ENCODE results near the gene ITPR1.

ITPR1 gene

DNA sequence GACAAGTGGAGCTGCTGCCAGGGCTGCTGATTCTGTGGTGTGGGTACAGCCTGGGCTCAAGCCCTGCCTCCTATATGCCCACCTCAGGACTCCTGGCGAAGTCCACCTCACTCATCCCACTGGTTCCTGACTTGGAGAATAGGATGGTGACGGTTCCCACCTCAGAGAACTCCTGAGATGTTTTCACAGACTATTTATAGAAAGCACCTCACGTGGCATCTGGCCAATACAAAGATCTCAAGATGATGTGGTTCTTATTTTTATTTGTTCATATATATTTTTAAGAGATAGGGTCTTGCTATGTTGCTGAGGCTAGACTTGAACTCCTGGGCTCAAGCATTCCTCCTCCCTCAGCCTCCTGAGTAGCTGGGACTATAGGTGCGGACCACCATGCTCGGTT, 249.2 kb downstream of the ITPR1 start:
- no peak for DNase-seq (ENCODE audit: low read depth in 2 of 2)

DNA sequence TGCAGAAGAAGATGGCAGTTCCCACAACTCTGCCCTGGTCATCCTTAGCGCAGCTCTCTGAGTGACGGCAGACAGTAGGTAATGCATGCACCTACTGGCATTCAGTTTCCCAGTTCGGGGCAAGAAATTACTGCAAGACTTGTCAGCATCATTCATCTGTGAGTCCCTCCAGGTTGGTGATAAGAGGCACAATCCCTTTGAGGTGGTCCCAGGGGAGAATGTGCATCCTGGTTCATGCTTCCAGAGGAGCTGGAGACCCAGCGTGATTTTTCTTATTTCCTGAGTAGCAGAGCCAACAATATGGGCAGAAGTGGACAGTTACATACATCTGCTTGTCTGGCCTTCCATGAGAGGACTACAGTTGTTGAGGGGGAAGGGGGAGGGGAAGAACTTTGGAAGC, 250.2 kb downstream of the ITPR1 start:
- no peak for DNase-seq (ENCODE audit: low read depth in 2 of 2)

DNA sequence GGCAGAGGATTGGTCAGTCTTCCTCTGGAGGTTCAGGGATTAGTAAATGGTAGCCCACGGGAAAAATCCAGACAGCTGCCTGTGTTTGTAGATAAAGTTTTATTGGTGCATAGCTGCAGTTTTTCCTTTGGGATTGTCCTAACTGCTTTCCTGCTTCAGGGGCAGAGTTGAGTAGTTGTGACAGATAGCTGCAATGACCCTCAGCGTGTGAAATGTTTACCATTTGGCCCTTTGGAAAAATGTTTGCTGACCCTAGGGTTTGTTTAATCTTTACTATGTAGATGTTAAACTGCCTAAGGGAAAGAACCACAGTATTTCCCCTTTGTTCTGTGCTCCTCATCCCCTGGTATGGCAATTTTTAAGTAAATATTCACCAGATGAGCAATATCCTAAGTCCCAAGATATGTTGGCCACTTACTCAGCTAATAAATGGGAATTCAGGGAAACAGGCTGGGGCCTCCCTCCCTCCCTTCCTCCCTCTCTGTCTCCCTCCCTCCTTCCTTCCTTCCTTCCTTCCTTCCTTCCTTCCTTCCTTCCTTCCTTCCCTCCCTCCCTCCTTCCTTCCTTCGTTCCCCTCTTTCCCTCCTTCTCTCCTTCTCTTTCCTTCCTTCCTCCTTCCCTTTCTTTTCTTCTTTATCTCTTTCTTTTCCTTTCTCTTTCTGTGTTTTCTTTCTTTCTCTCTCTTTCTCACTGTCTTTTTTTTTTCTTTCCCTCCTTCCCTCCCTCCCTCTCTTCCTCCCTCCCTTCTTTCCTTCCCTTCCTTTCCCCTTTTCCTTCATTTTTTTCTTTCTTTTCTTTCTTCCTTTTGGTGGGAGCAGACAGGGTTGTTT, 251.5 kb downstream of the ITPR1 start:
- no peak for DNase-seq (ENCODE audit: low read depth in 2 of 2)

GRCh38 chr3:4745235-4745610, 252.1 kb downstream of the ITPR1 start:
- no peak for DNase-seq (ENCODE audit: low read depth in 2 of 2)

DNA sequence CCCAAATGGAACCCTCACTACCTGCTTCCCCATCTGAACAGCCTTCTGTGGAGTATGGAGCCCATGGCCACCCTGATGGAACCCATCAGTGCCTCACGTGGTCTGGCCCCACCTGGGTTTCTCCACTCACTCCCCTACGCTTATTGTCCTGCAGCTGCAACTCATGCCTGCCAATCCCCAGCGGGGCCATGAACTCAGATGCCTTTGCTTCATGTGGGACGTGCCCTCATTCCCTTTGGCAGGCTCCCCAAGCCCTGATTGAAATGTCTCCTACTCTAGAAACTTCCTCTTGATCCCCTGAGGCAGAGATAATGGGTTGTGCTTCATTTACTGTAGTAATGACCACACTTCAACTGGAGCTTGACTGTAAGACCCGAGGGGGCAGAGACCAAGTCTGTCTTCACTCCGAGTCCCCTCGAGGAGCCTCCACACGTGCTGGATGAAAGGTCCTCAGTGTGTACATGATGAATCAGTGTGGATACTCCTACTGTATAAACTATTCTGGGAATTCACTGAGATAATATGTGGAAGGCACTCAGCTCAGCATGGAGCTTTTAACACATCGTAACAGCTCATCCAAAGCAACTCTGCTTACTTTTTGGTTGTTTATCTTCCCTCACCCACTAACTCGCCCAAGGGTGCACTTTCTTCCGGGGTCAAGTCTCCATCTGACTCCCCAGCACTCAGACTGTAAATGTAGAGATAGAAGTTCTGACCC, 253.3 kb downstream of the ITPR1 start:
- DNase-seq (ENCODE audit: low read depth in 2 of 2): no peak

GRCh38 chr3:4748127-4748526, 255.0 kb downstream of the ITPR1 start:
- no peak for DNase-seq (ENCODE audit: low read depth in 2 of 2)

DNA sequence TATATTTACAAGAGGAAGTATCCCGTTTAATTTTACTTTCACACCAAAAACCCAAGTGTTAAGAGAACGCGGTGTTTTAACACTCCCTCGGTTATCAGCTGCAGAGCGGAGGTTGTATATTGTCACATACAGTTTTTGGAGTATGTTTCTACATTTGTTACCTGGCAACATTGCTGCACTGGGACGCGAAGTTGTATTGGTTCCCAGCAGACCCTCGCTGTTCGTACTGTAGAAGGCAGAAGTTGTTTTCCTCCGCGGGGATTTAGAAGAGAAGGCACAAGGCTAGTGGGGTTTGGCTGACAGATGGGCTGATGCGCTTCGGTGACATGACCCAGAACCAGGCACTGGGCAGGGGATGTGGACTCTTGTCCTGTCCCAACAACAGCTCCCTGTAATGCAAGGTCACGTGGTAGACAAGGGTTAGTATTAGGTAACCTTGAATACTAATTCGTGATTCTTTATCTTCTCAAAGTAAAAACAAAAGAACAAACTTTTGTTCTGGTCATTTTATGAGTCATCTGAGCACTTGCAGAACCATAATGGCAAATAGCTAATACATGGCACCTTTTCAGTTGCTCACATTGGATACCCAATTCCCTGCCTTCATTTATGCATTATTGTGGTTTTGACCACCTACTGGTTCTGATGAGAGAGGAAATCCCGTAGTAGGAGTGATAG, 255.7 kb downstream of the ITPR1 start:
- DNase-seq (ENCODE audit: low read depth in 2 of 2): no peak

DNA sequence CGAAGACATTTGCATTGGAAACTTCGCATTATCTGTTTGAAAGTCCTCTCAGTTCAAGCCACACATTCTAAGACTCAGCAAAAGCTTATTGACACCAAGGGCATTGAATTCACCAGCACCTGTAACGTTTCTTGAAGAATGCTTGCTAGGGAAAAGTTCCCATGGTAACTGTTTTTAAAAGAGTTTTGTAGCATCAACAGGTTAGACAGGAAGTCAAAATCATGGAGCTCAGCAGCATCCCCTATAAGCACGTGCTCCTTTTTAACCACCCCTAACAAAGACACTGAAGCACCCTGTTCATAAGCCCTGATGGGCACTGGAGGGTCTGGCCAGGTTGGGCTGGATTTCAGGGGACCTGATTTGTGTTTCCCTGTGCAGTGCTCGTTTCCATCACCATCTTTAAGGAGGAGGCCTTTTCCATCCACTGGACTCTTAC, 256.4 kb downstream of the ITPR1 start:
- no peak for DNase-seq (ENCODE audit: low read depth in 2 of 2)

DNA sequence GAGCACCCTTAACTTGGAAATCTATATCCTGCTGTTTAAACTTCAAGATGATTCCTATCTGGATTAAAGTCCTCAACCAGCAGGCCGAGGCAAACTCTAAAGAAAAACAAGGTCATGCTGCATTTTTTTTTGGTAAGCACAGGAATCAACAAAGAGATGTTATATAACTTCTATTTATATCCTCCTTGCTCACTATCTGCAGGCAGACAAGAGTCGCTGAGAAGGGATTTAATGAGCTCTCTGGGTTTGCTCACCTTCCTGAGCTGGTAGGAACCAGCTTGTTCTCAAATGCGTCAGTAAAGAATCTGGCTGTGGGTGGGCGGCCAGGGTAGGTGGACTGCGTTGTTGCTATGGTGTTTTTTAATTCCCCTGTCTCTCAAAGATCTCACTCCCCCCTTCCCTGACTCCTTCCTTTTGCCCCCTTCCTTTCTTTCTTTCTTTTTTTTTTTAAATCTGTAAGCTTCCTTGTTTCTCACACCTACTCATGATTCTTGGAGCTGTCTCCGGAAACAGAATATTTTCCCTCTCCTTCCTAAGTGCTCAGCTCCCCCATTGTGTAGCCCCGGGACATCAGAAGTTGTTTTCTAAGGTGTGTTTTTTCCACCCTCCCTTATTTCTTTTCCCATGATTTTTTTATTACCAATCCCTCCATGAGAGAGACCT, 257.3 kb downstream of the ITPR1 start:
- DNase-seq (ENCODE audit: low read depth in 2 of 2): no peak

GRCh38 chr3:4751029-4751501, 257.9 kb downstream of the ITPR1 start:
- no peak for DNase-seq (ENCODE audit: low read depth in 2 of 2)

DNA sequence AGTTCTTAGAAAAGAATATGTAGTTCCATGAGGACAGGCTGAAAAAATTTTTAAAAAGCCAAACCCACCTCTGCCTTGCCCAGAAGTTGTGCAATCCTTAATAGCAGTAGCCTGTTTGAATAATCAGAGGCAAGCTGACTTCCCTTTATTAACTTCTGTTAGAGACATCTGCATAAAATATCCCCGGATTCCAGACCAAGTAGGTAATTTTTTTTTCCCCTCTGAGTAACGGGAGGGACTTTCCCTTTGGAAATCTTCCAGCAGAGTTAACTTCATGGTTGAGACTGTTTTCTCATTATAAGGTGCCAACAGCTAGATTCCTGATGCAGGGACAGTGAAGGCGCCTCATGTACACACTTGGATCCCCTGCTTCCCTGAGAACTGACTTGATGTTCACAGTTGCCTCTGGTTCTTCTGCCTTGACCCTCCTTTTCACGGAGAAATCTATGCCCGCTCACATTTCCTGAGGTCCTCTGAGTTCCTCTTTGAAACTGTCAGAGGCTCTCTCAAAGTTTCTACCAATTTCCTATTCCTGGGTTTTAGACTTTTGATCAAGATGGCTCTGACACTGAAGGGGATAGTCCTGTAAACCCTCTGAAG, 258.5 kb downstream of the ITPR1 start:
- DNase-seq (ENCODE audit: low read depth in 2 of 2): no peak

DNA sequence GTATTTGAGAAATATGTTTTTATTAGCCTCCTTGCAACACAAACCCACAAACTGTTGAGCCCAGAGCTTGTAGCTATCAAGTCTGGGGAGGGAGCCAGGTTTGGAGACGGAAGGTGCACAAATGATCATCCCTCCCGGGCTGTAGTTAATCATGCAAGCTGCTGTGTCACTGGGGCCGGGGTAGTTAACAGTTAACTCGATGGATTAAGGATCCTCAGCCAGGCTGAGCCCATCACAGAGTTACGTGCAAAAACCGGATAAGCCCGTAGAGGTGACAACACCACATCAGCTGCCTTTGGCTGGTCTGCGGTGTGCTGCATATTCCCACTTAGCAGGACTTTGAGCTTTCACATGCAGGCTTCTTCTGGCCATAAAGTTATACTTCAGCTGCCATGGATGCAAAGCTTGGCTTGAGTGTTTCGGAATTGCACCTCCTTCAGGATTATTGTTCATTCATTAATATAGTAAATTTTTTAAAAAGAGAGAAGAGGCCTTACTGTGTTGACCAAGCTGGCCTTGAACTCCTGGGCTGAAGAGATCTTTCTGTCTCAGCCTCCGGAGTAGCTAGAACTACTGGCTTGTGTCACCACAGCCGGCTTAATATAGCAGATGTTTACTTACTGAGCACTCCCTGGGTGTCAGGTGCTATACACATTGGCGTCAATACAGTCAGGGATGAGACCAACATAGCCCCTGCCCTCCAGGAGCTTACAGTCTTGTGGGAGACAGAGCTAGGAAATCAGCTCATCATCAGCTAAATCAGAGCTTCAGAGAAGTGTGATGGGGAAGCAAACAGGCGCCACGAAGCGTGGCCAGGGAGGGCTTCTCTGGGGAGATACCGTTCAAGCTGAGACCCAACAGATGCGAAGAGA, 259.3 kb downstream of the ITPR1 start:
- no peak for DNase-seq (ENCODE audit: low read depth in 2 of 2)

DNA sequence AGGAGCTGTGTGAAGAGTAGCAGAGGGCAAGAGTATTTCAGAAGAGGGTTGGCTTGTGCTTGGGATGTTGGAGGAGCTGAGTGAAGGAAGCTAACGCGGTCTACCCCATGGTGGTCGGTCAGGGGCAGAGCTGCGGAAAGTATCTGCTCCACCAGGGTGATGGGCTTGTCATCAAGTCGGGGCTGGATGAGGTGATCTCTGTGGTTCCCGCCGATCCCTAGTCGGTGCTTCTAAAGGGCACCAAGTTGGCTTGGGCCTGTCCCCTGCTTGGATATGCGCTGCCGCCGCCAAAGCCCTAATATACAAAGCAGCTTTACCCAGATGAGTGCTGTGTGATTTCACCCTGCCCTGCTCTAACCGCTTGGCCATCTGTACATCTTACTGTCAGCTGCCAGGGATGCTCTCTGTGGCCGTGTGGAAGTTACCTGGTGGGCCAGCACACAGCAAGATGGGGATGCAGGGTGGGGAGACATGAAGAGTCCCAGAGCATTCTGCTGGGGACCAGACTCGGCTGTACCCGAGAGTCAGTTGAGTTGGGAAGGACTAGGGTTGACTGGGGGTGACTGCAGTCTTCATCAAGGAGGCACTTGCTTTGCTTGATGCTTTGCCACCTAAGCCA, 260.0 kb downstream of the ITPR1 start:
- DNase-seq (ENCODE audit: low read depth in 2 of 2): no peak

DNA sequence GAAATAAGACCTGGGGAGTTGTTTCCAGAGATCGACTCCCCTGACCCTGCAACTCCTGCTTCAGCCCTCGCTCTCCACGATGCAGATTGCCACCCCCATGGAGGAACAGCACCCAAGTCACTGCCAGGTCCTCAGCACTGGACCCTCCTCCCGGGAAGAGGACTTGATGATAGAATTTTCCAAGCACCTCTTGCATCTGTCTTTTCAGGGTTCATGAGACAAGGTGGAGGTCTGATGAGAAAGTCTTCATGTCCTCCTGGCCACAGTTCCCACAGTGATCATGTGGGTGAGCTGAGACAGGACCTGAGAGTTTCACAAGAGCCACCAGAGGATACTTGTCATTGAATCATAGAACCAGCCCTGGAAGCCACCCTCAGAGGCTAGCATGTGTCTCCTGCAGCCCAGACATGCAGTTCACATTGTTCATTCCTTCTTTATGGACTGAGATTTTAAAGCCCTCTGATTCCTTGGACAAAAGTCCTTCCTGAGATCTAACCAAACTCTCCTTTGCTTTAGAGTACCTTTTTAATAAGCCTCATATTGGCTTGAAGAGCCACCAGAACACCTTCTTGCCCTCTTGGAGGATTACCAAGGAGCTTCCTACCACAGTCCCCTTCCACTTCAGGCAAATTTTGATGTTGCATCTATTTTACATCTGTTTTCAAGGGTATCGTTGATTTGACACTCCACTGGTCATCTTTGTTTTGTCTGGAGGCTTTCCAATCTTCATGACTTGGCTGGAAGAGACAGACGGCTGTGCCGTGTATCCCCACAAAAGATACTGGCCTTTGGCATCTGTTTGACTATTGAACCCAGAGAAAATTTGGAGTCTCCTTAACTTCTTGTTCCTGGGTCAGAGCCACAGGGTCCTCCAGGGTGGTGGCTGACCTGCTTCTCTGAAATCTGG, 261.3 kb downstream of the ITPR1 start:
- no peak for DNase-seq (ENCODE audit: low read depth in 2 of 2)

DNA sequence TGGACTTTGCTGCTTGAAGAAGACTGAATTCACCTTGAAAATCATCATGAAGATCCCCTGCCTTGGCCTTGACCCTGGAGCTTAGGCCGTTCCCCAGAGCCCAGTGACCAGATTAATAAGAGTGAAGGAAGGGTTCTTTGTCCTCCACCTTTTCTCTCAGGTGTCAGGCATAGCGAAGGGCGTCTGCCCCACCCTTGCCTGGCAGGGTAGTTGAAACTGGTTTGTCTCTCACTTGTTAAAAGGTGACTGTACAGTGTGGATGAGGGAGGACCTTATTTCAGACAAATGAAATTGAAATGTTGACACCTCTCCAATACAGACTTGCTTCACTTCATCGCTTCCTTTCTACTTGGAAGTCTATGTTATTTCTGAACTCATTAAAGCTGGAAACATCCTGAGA, 262.4 kb downstream of the ITPR1 start:
- DNase-seq (ENCODE audit: low read depth in 2 of 2): no peak

- no peak for DNase-seq (ENCODE audit: low read depth in 2 of 2)
Observed at GRCh38 chr3:4756057-4756775, 263.1 kb downstream of the ITPR1 start.

DNA sequence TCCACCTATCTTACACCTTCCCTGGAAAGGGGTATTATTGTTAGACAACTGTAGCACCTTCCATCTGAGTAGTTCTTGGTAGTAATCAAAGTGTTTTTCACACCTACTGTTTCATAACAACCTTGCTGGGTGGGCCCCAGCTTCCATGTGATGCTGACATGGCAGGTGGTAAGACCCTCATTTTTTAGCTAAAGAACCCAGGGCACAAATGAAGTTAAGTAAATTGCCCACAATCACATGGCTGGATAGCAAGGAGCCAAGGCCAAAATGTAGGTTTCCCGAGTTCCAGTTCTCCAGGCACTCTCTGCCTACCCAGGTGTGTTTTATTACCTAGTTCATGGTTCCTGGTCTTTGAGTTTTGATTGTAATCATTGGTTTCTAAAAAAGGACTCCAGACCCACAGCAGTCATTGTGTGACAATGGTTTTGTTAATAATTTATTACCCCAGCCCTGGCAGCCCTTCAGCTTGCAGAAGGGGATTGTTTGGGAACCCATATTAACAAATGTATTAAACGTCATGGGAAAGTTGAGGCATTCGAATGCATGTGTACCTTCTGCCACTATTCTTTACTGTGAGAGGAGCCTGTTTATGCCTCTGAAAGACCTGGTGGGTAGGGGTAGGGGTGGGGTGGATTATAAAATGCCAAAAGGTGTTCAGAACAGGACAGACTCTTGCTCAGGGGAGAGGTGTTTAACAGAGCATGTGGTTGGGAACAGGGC, 263.9 kb downstream of the ITPR1 start:
- no peak for DNase-seq (ENCODE audit: low read depth in 2 of 2)

Data from stimulated activated CD4-positive, alpha-beta T cell treated with anti-CD3 and anti-CD28 coated beads, Interleukin-12 subunit alpha, Interleukin-12 subunit beta, amount 100 ng/mL, for 24 hours (primary cell).